Myocyte (in vitro differentiated cells): ENCODE measurements around the gene TMEM62. TPM values are rescaled to one million over a fixed set of nuclear protein-coding genes. Genes with fewer than 3 reads are reported as not detected.
"Not testable (repeated sequence)": the region's sequence is repeated elsewhere in the genome, so short reads cannot be mapped to it uniquely, and the experiment has no call there.

Source experiments
- DNase-seq: peaks from one replicate; pipeline ENCODE4 v3.0.0-alpha.2; 2012; ENCODE audit warnings: low read depth
- total RNA-seq: library from RNA; depleted of rRNA; stranded (reverse); fragments of >200 nt; gene quantifications from 2 replicates; pipeline ENCODE4 v1.2.3, GENCODE V29; 2014

Gene TMEM62
- total RNA-seq, 1 donor from 2014 or later = 13.1 TPM

GRCh38 chr15:43175656-43176309, 42.4 kb downstream of the TMEM62 start:
- not testable (repeated sequence) for DNase-seq

GRCh38 chr15:43177147-43177546, 43.8 kb downstream of the TMEM62 start:
- not testable (repeated sequence) for DNase-seq

GRCh38 chr15:43183270-43183669, 49.9 kb downstream of the TMEM62 start:
- no peak for DNase-seq

DNA sequence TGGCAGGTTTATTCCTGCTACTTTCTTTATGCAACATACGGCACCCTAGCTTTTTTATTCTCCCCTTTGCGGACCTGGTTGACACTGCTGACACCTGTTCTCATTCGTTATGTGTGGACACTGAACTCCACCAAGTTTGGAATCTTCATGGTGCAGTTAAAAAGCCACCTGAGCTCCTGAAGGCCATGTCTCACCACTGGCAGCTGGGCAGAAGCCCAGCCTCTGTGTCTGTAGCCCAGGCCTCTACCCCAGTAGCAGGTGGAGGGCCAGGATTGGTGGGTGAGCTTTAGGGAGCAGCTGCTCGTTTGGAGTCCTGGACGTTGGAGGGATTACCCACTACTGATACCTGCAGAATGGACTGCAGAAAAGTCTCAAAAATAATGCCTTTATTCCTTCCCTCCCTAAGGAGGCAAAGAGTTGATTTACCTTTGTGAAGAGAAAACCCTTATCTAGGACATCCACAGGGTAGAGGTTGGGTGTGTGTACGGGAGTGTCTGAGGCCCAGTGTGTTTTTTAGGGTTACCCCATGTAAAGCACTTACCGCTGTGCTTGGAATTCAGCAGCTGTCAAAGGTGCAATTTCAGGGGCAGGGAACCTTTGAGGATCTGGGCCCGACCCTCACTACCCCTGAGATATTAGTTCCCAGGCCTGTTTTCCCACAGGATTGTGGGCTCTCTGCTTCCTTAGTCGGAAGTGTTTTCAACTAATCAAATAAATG, 51.2 kb downstream of the TMEM62 start:
- peak; percentile 63 for DNase-seq

GRCh38 chr15:43185157-43186002, 52.0 kb downstream of the TMEM62 start, which contains the start of gene CCNDBP1:
Gene CCNDBP1, plus strand, starts transcription at chr15:43185403. Its CDS starts 96 bp downstream, at chr15:43185499.
- peak; percentile 92 for DNase-seq

- peak; percentile 35 for DNase-seq
Observed at GRCh38 chr15:43186003-43186353, 52.6 kb downstream of the TMEM62 start.

DNA sequence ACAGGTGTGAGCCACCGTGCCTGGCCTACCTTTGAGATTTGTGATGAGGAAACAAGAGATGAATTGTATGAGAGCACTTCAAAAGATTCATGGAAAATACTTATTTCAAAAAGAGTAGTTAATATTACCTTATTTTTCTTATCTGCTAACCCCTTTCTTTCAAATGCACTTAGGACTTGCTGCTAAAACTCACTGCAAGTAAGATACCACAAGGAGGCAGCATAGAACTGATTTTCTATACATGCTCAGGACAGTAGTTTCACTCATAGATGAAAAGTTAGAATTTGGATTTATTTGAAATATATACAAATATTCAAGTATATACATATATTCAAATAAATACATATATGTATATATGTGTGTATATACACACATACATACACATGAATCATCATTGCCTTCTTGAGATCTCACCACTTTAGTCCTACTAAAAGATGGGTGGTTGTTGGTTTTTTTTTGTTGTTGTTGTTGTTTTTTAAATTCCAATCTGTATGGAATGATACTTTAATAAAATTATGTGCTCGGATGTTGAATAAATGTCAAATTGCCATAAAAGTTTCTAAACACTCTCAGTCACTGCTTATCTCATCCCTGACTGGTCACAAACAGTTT, 54.3 kb downstream of the TMEM62 start:
- peak; percentile 40 for DNase-seq

- no peak for DNase-seq
Observed at GRCh38 chr15:43189296-43189695, 55.9 kb downstream of the TMEM62 start.

GRCh38 chr15:43190178-43190577, 56.8 kb downstream of the TMEM62 start:
- DNase-seq = peak; percentile 13

DNA sequence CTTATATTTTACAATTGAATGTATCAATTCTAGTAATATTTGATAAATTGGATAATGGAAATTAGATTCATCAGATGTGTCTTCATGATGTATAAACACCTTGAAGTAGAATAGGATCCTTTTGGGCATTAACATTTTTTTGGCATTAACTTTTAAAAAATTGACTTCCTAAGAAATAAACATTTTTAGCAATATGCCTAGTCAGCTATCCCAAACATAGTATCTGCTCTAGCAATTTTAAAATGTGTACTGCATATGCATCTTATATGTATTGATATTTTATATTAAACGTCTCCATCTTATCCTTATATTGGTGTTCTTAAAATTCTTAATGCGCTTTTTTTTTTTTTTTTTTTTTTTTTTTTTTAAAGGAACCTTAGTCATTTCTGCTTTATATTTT, 60.3 kb downstream of the TMEM62 start:
- DNase-seq = no peak

- DNase-seq = peak; percentile 35
Observed at GRCh38 chr15:43194795-43195194, 61.4 kb downstream of the TMEM62 start.

DNA sequence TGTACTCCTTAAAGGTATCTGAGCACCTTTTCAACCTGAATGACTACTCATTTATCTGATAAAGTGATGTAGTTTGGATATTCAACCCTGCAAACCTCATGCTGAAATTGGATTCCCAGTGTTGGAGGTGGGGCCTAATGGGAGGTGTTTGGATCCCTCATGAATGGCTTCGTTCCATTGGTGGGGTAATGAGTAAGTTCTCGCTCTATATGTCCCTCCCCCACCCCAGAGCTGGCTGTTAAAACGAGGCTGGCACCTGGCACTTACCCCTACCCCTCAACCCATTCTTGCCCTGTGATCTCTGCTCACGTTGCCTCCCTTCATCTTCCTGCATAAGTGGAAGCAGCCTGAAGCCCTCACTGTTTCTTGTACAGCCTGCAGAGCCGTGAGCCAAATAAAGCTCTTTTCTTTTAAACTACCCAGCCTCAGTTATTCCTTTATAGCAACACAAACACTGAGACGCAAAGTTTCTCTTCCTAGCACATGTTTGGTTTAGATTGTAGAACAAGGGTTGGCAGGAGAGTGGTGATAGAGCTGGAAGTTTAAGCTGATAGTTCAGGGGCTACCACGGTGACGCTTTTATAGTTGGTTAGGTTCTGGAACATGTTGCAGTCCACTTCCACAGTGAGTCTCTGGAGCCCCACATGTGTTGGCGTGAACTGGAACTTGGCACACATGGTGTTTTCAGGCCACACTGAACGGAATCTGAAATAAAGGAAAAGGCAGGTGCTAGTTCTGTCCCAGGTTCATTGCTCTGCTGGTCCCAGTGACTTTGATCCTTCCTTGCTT, 63.6 kb downstream of the TMEM62 start:
- no peak for DNase-seq

- DNase-seq = not testable (repeated sequence)
Observed at GRCh38 chr15:43197773-43198172, 64.4 kb downstream of the TMEM62 start.

GRCh38 chr15:43198556-43198955, 65.2 kb downstream of the TMEM62 start:
- not testable (repeated sequence) for DNase-seq

- DNase-seq = no peak
Observed at GRCh38 chr15:43198992-43199391, 65.6 kb downstream of the TMEM62 start.

- DNase-seq = no peak
Observed at GRCh38 chr15:43199945-43200488, 66.6 kb downstream of the TMEM62 start.

GRCh38 chr15:43204016-43204901, 70.9 kb downstream of the TMEM62 start:
- peak; percentile 52 for DNase-seq

DNA sequence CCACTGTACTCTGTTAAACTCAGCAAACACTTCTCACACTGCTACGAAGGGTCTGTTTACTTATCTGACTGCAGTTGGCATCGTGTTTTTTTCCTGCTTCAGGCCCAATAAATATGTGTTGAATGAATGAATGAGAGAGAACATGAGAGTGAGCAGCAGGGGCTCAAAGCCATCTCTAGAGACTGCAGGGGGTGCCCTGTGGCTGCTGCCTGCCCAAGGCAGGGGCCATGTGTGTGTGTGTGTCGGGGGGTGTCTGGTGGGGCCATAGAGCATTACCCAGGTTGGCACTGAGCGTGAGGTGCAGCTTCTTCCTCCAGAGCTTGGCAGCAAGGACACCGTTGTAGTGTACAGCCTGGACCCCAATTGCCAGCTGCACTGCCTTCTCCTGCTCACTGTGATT, 72.7 kb downstream of the TMEM62 start:
- no peak for DNase-seq

DNA sequence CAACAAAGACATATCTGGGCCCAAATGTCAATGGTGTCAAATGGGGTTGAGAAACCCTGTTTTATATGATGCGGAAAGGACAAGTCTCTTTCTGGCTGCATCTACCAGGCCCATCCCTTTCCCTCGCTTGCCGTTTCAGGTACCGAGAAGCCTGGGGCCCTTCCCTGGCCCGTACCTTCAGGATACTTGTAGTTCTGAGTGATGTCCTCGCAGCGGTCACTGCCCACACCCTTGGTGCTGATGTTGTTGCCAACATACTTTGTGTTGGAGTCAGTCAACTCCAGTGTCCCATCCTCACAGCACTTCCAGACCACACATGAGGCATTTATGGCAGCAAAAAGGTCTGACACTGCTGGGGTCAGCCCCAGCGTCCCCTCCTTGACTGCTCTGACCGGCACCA, 73.6 kb downstream of the TMEM62 start:
- no peak for DNase-seq
